Measurements from ENCODE around the gene TMC2.

TMC2 gene

DNA sequence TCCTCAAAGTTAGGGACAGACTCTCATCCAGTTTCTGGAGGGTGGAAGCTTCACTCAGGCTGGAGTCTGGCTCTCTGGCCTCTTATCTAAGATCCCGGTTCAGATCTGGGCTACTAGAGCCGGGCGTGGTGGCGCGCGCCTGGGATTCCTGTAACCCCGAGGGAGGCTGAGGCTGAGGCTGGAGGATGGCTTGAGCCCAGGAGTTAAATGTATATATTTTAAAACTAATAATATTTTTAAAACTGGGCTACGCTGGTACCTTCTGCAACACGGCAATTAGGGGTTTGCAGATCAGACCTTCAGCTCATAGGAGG lies 26.9 kb upstream of the TMC2 start:
- Histone ChIP-seq H2AK5ac (ENCODE audit: low read depth, low read length) (no peak overlapping the region), H3K79me1 (ENCODE audit: low read depth, low read length) (peaks cover 4% of the 10 kb centered on the region), H2BK15ac (ENCODE audit: low read length) (no peak overlapping the region), H2BK12ac (ENCODE audit: low read length) (no peak overlapping the region), H2AFZ (ENCODE audit: low read length) (peak overlapping the region; percentile 89), H2BK120ac (ENCODE audit: low read depth, low read length) (no peak overlapping the region), H3K18ac (ENCODE audit: low read length) (peak overlapping the region; percentile 73), H4K8ac (ENCODE audit: low read depth, low read length) (no peak overlapping the region), H3K9me3 (replicated peaks in 1 of 2; ENCODE audit: control insufficient read depth in 2 of 2, insufficient read depth in 1 of 2, low read depth in 1 of 2, low read length in 2 of 2) (no peaks in the 10 kb centered on the region), H3K36me3 (replicated peaks in 1 of 2; ENCODE audit: control insufficient read depth in 2 of 2, insufficient read depth in 2 of 2, low read length in 2 of 2) (no peaks in the 10 kb centered on the region), H4K91ac (ENCODE audit: low read depth, low read length, poor library complexity) (no peak overlapping the region), H3K27ac (replicated peaks; ENCODE audit: low read length) (no peak overlapping the region), H3K4me1 (ENCODE audit: control insufficient read depth in 2 of 2, insufficient read depth in 1 of 2, low read depth in 1 of 2, low read length in 2 of 2) (peaks cover 5 to 9% of the 10 kb centered on the region in 2 donors), H3K4me3 (ENCODE audit: low read length in 2 of 2) (peak overlapping the region; percentile 56 to 96), H3K9ac (ENCODE audit: low read depth, low read length, poor library complexity) (peak overlapping the region; percentile 87), H2BK5ac (ENCODE audit: low read length) (no peak overlapping the region), H3K4ac (ENCODE audit: low read length) (no peak overlapping the region), H3K4me2 (ENCODE audit: insufficient read depth, low read length, poor library complexity, severe bottlenecking) (peak overlapping the region; percentile 83), H3K27me3 (ENCODE audit: control insufficient read depth in 3 of 3, insufficient read depth in 3 of 3, low read depth in 1 of 3, low read length in 3 of 3) (peaks cover 0 to 5% (median 0%) of the 10 kb centered on the region in 3 experiments), H3K14ac (ENCODE audit: low read length) (no peak overlapping the region), H3K23ac (ENCODE audit: low read depth, low read length, poor library complexity) (no peak overlapping the region)
- DNase-seq (ENCODE audit: low spot score), result no peak
- no CpG with 5 or more reads among the region's 9 CpGs for WGBS, 2 donors (ENCODE audit: extremely low coverage in 2 of 2, insufficient read length in 2 of 2, insufficient replicate concordance in 1 of 2)

DNA sequence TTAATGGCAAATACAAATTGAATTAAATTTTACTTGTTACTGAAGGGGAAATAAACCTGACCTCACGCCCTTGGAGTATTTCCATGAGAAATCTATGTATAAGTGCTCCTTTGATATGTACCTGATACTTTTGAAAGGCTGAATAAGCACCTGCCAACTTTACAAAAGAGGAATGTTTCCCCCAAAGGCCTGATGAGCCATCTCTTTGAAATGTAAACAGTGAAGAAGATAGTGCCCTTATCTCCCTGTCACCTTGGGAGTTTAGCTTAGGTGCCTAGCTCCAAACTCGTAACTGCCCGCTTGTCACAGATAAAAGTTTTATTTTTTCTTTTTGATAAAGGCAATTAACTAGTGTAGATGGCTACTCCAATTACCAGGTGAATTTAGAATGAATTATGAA lies 26.6 kb upstream of the TMC2 start:
- Histone ChIP-seq H3K18ac (ENCODE audit: low read length) (no peak overlapping the region), H3K36me3 (replicated peaks in 1 of 2; ENCODE audit: control insufficient read depth in 2 of 2, insufficient read depth in 2 of 2, low read length in 2 of 2) (no peaks in the 10 kb centered on the region), H2BK5ac (ENCODE audit: low read length) (no peak overlapping the region), H4K91ac (ENCODE audit: low read depth, low read length, poor library complexity) (no peak overlapping the region), H2BK12ac (ENCODE audit: low read length) (no peak overlapping the region), H2AFZ (ENCODE audit: low read length) (no peak overlapping the region), H3K9me3 (replicated peaks in 1 of 2; ENCODE audit: control insufficient read depth in 2 of 2, insufficient read depth in 1 of 2, low read depth in 1 of 2, low read length in 2 of 2) (no peaks in the 10 kb centered on the region), H3K4me1 (ENCODE audit: control insufficient read depth in 2 of 2, insufficient read depth in 1 of 2, low read depth in 1 of 2, low read length in 2 of 2) (peaks cover 5 to 9% of the 10 kb centered on the region in 2 donors), H3K27ac (replicated peaks; ENCODE audit: low read length) (no peak overlapping the region), H3K27me3 (ENCODE audit: control insufficient read depth in 3 of 3, insufficient read depth in 3 of 3, low read depth in 1 of 3, low read length in 3 of 3) (peaks cover 0 to 5% (median 0%) of the 10 kb centered on the region in 3 experiments), H2BK15ac (ENCODE audit: low read length) (no peak overlapping the region), H3K4me2 (ENCODE audit: insufficient read depth, low read length, poor library complexity, severe bottlenecking) (no peak overlapping the region), H4K8ac (ENCODE audit: low read depth, low read length) (no peak overlapping the region), H3K4ac (ENCODE audit: low read length) (no peak overlapping the region), H3K23ac (ENCODE audit: low read depth, low read length, poor library complexity) (no peak overlapping the region), H3K14ac (ENCODE audit: low read length) (no peak overlapping the region), H2BK120ac (ENCODE audit: low read depth, low read length) (no peak overlapping the region), H2AK5ac (ENCODE audit: low read depth, low read length) (no peak overlapping the region), H3K9ac (ENCODE audit: low read depth, low read length, poor library complexity) (no peak overlapping the region), H3K79me1 (ENCODE audit: low read depth, low read length) (peaks cover 4% of the 10 kb centered on the region), H3K4me3 (ENCODE audit: low read length in 2 of 2) (peak overlapping the region in 1 of 2 donors; percentile 56)
- WGBS, 2 donors (ENCODE audit: extremely low coverage in 2 of 2, insufficient read length in 2 of 2, insufficient replicate concordance in 1 of 2), result no CpG with 5 or more reads among the region's 3 CpGs
- no peak for DNase-seq (ENCODE audit: low spot score)

DNA sequence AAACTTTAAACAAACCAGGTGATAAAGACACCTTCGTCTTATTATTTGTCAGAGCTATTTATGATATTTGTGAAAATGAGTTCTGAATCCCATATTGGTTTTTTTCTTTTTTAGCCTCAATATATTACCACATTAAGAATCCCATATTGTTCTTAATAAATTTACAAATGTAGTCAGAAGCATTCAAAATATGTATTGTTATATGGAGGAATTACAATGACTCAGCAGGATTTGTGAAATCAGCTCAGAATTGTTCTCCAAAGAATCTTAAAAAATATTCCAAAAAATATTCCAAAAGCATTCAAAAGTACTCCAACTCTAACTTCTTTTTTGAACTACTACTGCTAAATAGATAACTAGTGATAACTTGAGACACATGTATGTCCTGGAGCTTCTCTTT lies 21.2 kb upstream of the TMC2 start:
- no peak overlapping the region for H3K9ac ChIP-seq (ENCODE audit: low read depth, low read length, poor library complexity)
- no peak overlapping the region for H3K23ac ChIP-seq (ENCODE audit: low read depth, low read length, poor library complexity)
- H2BK15ac ChIP-seq (ENCODE audit: low read length), result no peak overlapping the region
- H2AK5ac ChIP-seq (ENCODE audit: low read depth, low read length), result no peak overlapping the region
- H2BK120ac ChIP-seq (ENCODE audit: low read depth, low read length), result no peak overlapping the region
- no peaks in the 10 kb centered on the region for H3K9me3 ChIP-seq (replicated peaks in 1 of 2; ENCODE audit: control insufficient read depth in 2 of 2, insufficient read depth in 1 of 2, low read depth in 1 of 2, low read length in 2 of 2)
- no peak overlapping the region for H3K14ac ChIP-seq (ENCODE audit: low read length)
- no CpG with 5 or more reads among the region's 1 CpG for WGBS, 2 donors (ENCODE audit: extremely low coverage in 2 of 2, insufficient read length in 2 of 2, insufficient replicate concordance in 1 of 2)
- no peak overlapping the region for H3K27ac ChIP-seq (replicated peaks; ENCODE audit: low read length)
- no peak overlapping the region for H3K4me2 ChIP-seq (ENCODE audit: insufficient read depth, low read length, poor library complexity, severe bottlenecking)
- H3K4me1 ChIP-seq (ENCODE audit: control insufficient read depth in 2 of 2, insufficient read depth in 1 of 2, low read depth in 1 of 2, low read length in 2 of 2), result no peaks in the 10 kb centered on the region
- no peak overlapping the region for H4K91ac ChIP-seq (ENCODE audit: low read depth, low read length, poor library complexity)
- no peak overlapping the region for H3K18ac ChIP-seq (ENCODE audit: low read length)
- H2BK12ac ChIP-seq (ENCODE audit: low read length), result no peak overlapping the region
- no peaks in the 10 kb centered on the region for H3K36me3 ChIP-seq (replicated peaks in 1 of 2; ENCODE audit: control insufficient read depth in 2 of 2, insufficient read depth in 2 of 2, low read length in 2 of 2)
- H4K8ac ChIP-seq (ENCODE audit: low read depth, low read length), result no peak overlapping the region
- no peak overlapping the region for H3K4ac ChIP-seq (ENCODE audit: low read length)
- no peak overlapping the region for H3K4me3 ChIP-seq (ENCODE audit: low read length in 2 of 2)
- H2AFZ ChIP-seq (ENCODE audit: low read length), result no peak overlapping the region
- H3K79me1 ChIP-seq (ENCODE audit: low read depth, low read length), result no peaks in the 10 kb centered on the region
- no peak for DNase-seq (ENCODE audit: low spot score)
- H2BK5ac ChIP-seq (ENCODE audit: low read length), result no peak overlapping the region
- peaks cover 0 to 11% (median 0%) of the 10 kb centered on the region in 3 experiments for H3K27me3 ChIP-seq (ENCODE audit: control insufficient read depth in 3 of 3, insufficient read depth in 3 of 3, low read depth in 1 of 3, low read length in 3 of 3)

DNA sequence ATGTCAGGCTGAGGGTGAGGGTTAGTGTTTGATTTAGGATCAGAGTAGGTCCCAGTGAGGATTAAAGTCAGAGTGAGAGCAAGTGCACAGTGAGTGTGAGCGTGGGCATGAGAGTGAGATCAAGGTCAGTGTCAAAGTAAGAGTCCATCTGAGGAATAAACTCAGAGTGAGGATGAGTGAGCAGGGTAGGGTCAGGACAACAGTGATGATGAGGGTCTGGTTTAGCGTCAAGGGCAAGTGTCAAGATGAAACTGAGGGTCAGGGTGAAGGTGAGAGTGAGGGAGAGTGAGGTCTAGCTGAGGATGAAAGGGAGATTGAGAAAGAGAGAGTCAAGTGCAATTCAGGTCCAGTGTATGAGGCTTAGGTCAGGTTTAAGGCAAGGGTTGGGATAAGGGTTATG lies 20.0 kb upstream of the TMC2 start:
- Histone ChIP-seq H3K9me3 (replicated peaks in 1 of 2; ENCODE audit: control insufficient read depth in 2 of 2, insufficient read depth in 1 of 2, low read depth in 1 of 2, low read length in 2 of 2) (no peaks in the 10 kb centered on the region), H2BK5ac (ENCODE audit: low read length) (no peak overlapping the region), H2BK15ac (ENCODE audit: low read length) (no peak overlapping the region), H3K79me1 (ENCODE audit: low read depth, low read length) (no peaks in the 10 kb centered on the region), H3K27me3 (ENCODE audit: control insufficient read depth in 3 of 3, insufficient read depth in 3 of 3, low read depth in 1 of 3, low read length in 3 of 3) (peaks cover 0 to 14% (median 0%) of the 10 kb centered on the region in 3 experiments), H3K27ac (replicated peaks; ENCODE audit: low read length) (no peak overlapping the region), H3K9ac (ENCODE audit: low read depth, low read length, poor library complexity) (no peak overlapping the region), H3K23ac (ENCODE audit: low read depth, low read length, poor library complexity) (no peak overlapping the region), H3K4me1 (ENCODE audit: control insufficient read depth in 2 of 2, insufficient read depth in 1 of 2, low read depth in 1 of 2, low read length in 2 of 2) (no peaks in the 10 kb centered on the region), H4K8ac (ENCODE audit: low read depth, low read length) (no peak overlapping the region), H3K4me2 (ENCODE audit: insufficient read depth, low read length, poor library complexity, severe bottlenecking) (no peak overlapping the region), H3K4ac (ENCODE audit: low read length) (no peak overlapping the region), H2AFZ (ENCODE audit: low read length) (no peak overlapping the region), H3K18ac (ENCODE audit: low read length) (no peak overlapping the region), H3K36me3 (replicated peaks in 1 of 2; ENCODE audit: control insufficient read depth in 2 of 2, insufficient read depth in 2 of 2, low read length in 2 of 2) (no peaks in the 10 kb centered on the region), H3K4me3 (ENCODE audit: low read length in 2 of 2) (peak overlapping the region in 1 of 2 donors; percentile 27), H2AK5ac (ENCODE audit: low read depth, low read length) (no peak overlapping the region), H3K14ac (ENCODE audit: low read length) (no peak overlapping the region), H4K91ac (ENCODE audit: low read depth, low read length, poor library complexity) (no peak overlapping the region), H2BK12ac (ENCODE audit: low read length) (no peak overlapping the region), H2BK120ac (ENCODE audit: low read depth, low read length) (no peak overlapping the region)
- DNase-seq (ENCODE audit: low spot score), result no peak
- no CpG with 5 or more reads among the region's 2 CpGs for WGBS, 2 donors (ENCODE audit: extremely low coverage in 2 of 2, insufficient read length in 2 of 2, insufficient replicate concordance in 1 of 2)

Data from neuronal stem cell (in vitro differentiated cells).